Osteoblast (primary cell): Measurements from ENCODE around the gene CHP2. TPM values are rescaled to one million over a fixed set of nuclear protein-coding genes. Genes with fewer than 3 reads are reported as not detected.
"Not testable (repeated sequence)": the region's sequence is repeated elsewhere in the genome, so short reads cannot be mapped to it uniquely, and the experiment has no call there.

Experiments used
- DNase-seq: peaks from one replicate; pipeline ENCODE4 v3.0.0; 2011; ENCODE audit warnings: low spot score, mixed read lengths; ENCODE audit not compliant: insufficient read length; ENCODE audit errors: missing footprints
- H2AFZ ChIP-seq: 2 replicates; pipeline ENCODE4 v1.6.0; 2011; ENCODE audit warnings: mild to moderate bottlenecking, low read length
- H3K27ac ChIP-seq: 2 replicates; pipeline ENCODE4 v1.5.1; 2011; ENCODE audit warnings: mild to moderate bottlenecking, low read depth, low read length, moderate library complexity
- H3K27me3 ChIP-seq: 2 replicates; pipeline ENCODE4 v1.6.0; 2012; ENCODE audit warnings: mild to moderate bottlenecking, control low read depth, inconsistent platforms, low read length, moderate library complexity; ENCODE audit not compliant: insufficient read depth
- H3K36me3 ChIP-seq: 2 replicates; pipeline ENCODE4 v1.5.1; 2011; ENCODE audit warnings: mild to moderate bottlenecking, low read length, control low read depth, moderate library complexity; ENCODE audit not compliant: insufficient read depth
- H3K4me1 ChIP-seq: 2 replicates; pipeline ENCODE4 v1.5.1; 2011; ENCODE audit warnings: mild to moderate bottlenecking, low read length, control low read depth, moderate library complexity; ENCODE audit not compliant: insufficient read depth
- H3K4me2 ChIP-seq: 2 replicates; pipeline ENCODE4 v1.6.0; 2011; ENCODE audit warnings: mild to moderate bottlenecking, low read length; ENCODE audit not compliant: insufficient read depth
- H3K4me3 ChIP-seq: fragments of 200-600 bp; sonication (generic); 3 replicates; pipeline ENCODE4 v1.5.1; 2012; ENCODE audit warnings: mild to moderate bottlenecking, low read length, inconsistent platforms; ENCODE audit not compliant: insufficient read depth
- H3K79me2 ChIP-seq: 2 replicates; pipeline ENCODE4 v1.6.0; 2012; ENCODE audit warnings: mild to moderate bottlenecking, low read length, control low read depth, inconsistent platforms; ENCODE audit not compliant: insufficient read depth
- H3K9me3 ChIP-seq: 2 replicates; pipeline ENCODE4 v1.5.1; 2011; ENCODE audit warnings: low read depth, low read length, control low read depth
- H4K20me1 ChIP-seq: 2 replicates; pipeline ENCODE4 v1.6.0; 2012; ENCODE audit warnings: mild to moderate bottlenecking, low read length, control low read depth; ENCODE audit not compliant: insufficient read depth
- CTCF ChIP-seq: IDR thresholded peaks from 2 replicates; pipeline ENCODE4 v1.5.1; 2011; ENCODE audit warnings: mild to moderate bottlenecking, low read depth, low read length, moderate library complexity; ENCODE audit errors: extremely low read depth
- total RNA-seq: library from RNA; depleted of rRNA; stranded (reverse); fragments of >200 nt; gene quantifications from 2 replicates; pipeline ENCODE4 v1.2.3, GENCODE V29; 2012

CHP2 gene
- total RNA-seq, 1 donor = not detected

- Histone ChIP-seq H3K27ac (no peak overlapping the region), H3K27me3 (peaks cover 11% of the 10 kb centered on the region), H3K4me1 (no peaks in the 10 kb centered on the region), H3K9me3 (no peaks in the 10 kb centered on the region), H3K4me3 (no peak overlapping the region), H4K20me1 (no peaks in the 10 kb centered on the region), H3K79me2 (no peaks in the 10 kb centered on the region), H3K4me2 (no peak overlapping the region), H2AFZ (no peak overlapping the region), H3K36me3 (no peaks in the 10 kb centered on the region)
- TF ChIP-seq CTCF = no peak
- no peak for DNase-seq
Measured at GRCh38 chr16:23716484-23716883, 38.3 kb upstream of the CHP2 start.

GRCh38 chr16:23722613-23723240, 32.1 kb upstream of the CHP2 start:
- H2AFZ ChIP-seq, H3K36me3 ChIP-seq, H3K79me2 ChIP-seq, H3K27me3 ChIP-seq, H3K27ac ChIP-seq, H4K20me1 ChIP-seq, H3K4me2 ChIP-seq, H3K4me3 ChIP-seq, DNase-seq, H3K9me3 ChIP-seq, H3K4me1 ChIP-seq: not testable (repeated sequence)

- no peak for TF ChIP-seq CTCF
- DNase-seq = no peak
Measured at GRCh38 chr16:23724096-23724784, 30.6 kb upstream of the CHP2 start.

GRCh38 chr16:23724785-23725131, 30.1 kb upstream of the CHP2 start:
- no peak overlapping the region for H3K4me2 ChIP-seq
- no peak overlapping the region for H3K27ac ChIP-seq
- H4K20me1 ChIP-seq = no peaks in the 10 kb centered on the region
- no peaks in the 10 kb centered on the region for H3K27me3 ChIP-seq
- DNase-seq = no peak
- peaks cover 4% of the 10 kb centered on the region for H3K4me1 ChIP-seq
- H3K79me2 ChIP-seq = no peaks in the 10 kb centered on the region
- H2AFZ ChIP-seq = no peak overlapping the region
- no peaks in the 10 kb centered on the region for H3K36me3 ChIP-seq
- TF ChIP-seq CTCF = no peak
- no peaks in the 10 kb centered on the region for H3K9me3 ChIP-seq
- no peak overlapping the region for H3K4me3 ChIP-seq

More at GRCh38 chr16:23724096-23724784, 30.6 kb upstream of the CHP2 start:
- Histone ChIP-seq H3K4me1 (peaks cover 2% of the 10 kb centered on the region), H3K27me3 (no peaks in the 10 kb centered on the region), H3K36me3 (no peaks in the 10 kb centered on the region), H3K4me2 (no peak overlapping the region), H3K27ac (no peak overlapping the region), H3K79me2 (no peaks in the 10 kb centered on the region), H2AFZ (no peak overlapping the region), H4K20me1 (no peaks in the 10 kb centered on the region), H3K9me3 (no peaks in the 10 kb centered on the region), H3K4me3 (no peak overlapping the region)
